HEK293T (cell line): Measurements from ENCODE around the gene ACTRT2.

Experiments
- CTCF ChIA-PET: fragments of 350-600 bp; formaldehyde crosslinking; extraction: SDS; loops from one replicate; lab custom pipeline; 2021; ENCODE audit warnings: antibody characterized with exemption, inconsistent platforms; lab: Yijun Ruan, JAX
- POLR2A ChIA-PET: fragments of 350-600 bp; formaldehyde crosslinking; extraction: SDS; loops from one replicate; lab custom pipeline; 2020; ENCODE audit warnings: antibody characterized with exemption, inconsistent platforms; lab: Yijun Ruan, JAX
- DNase-seq: peaks from one replicate; pipeline ENCODE4 v3.0.0; 2012; ENCODE audit warnings: mixed read lengths; ENCODE audit errors: extremely low spot score
- ARNT ChIP-seq: fragments of 450-650 bp; IDR thresholded peaks from 2 replicates; pipeline ENCODE4 v1.6.1; 2017; ENCODE audit warnings: mild to moderate bottlenecking
- BHLHE40 ChIP-seq: fragments of 450-650 bp; IDR thresholded peaks from 2 replicates; pipeline ENCODE4 v1.6.1; 2016; ENCODE audit warnings: mild to moderate bottlenecking, moderate library complexity, borderline replicate concordance
- CTBP1 ChIP-seq: fragments of 450-650 bp; IDR thresholded peaks from 2 replicates; pipeline ENCODE4 v1.6.1; 2016; ENCODE audit warnings: borderline replicate concordance
- ELF4 ChIP-seq: fragments of 450-650 bp; IDR thresholded peaks from 2 replicates; pipeline ENCODE4 v1.6.1; 2017; ENCODE audit warnings: antibody characterized with exemption
- FOXA1 ChIP-seq: fragments of 450-650 bp; IDR thresholded peaks from 2 replicates; pipeline ENCODE4 v1.6.1; 2016; ENCODE audit warnings: mild to moderate bottlenecking
- FOXK2 ChIP-seq: fragments of 450-650 bp; IDR thresholded peaks from 2 replicates; pipeline ENCODE4 v1.6.1; 2016; ENCODE audit warnings: mild to moderate bottlenecking
- FOXM1 ChIP-seq: fragments of 450-650 bp; IDR thresholded peaks from 2 replicates; pipeline ENCODE4 v1.6.1; 2017; ENCODE audit warnings: mild to moderate bottlenecking, borderline replicate concordance
- HDGF ChIP-seq: fragments of 450-650 bp; IDR thresholded peaks from 2 replicates; pipeline ENCODE4 v1.6.1; 2017; ENCODE audit warnings: antibody characterized with exemption, borderline replicate concordance
- L3MBTL2 ChIP-seq: fragments of 450-650 bp; conservative IDR thresholded peaks from 2 replicates; pipeline ENCODE4 v1.6.1; 2016; ENCODE audit warnings: mild to moderate bottlenecking
- LEF1 ChIP-seq: fragments of 450-650 bp; IDR thresholded peaks from 2 replicates; pipeline ENCODE4 v1.6.1; 2017; ENCODE audit warnings: mild to moderate bottlenecking, borderline replicate concordance
- NFRKB ChIP-seq: fragments of 450-650 bp; IDR thresholded peaks from 2 replicates; pipeline ENCODE4 v1.6.1; 2016; ENCODE audit warnings: mild to moderate bottlenecking, moderate library complexity
- SP1 ChIP-seq: fragments of 450-650 bp; IDR thresholded peaks from 2 replicates; pipeline ENCODE4 v1.6.1; 2017
- SUZ12 ChIP-seq: fragments of 450-650 bp; IDR thresholded peaks from 2 replicates; pipeline ENCODE4 v1.6.1; 2016; ENCODE audit warnings: mild to moderate bottlenecking
- TARDBP ChIP-seq: fragments of 450-650 bp; IDR thresholded peaks from 2 replicates; pipeline ENCODE4 v1.6.1; 2016
- ZNF384 ChIP-seq: fragments of 450-650 bp; IDR thresholded peaks from 2 replicates; pipeline ENCODE4 v1.6.1; 2016
- TF ChIP-seq, protein P1 (sequence below): fragments of 450-650 bp; IDR thresholded peaks from 2 replicates; pipeline ENCODE4 v1.6.1; 2016

The ACTRT2 gene

DNA sequence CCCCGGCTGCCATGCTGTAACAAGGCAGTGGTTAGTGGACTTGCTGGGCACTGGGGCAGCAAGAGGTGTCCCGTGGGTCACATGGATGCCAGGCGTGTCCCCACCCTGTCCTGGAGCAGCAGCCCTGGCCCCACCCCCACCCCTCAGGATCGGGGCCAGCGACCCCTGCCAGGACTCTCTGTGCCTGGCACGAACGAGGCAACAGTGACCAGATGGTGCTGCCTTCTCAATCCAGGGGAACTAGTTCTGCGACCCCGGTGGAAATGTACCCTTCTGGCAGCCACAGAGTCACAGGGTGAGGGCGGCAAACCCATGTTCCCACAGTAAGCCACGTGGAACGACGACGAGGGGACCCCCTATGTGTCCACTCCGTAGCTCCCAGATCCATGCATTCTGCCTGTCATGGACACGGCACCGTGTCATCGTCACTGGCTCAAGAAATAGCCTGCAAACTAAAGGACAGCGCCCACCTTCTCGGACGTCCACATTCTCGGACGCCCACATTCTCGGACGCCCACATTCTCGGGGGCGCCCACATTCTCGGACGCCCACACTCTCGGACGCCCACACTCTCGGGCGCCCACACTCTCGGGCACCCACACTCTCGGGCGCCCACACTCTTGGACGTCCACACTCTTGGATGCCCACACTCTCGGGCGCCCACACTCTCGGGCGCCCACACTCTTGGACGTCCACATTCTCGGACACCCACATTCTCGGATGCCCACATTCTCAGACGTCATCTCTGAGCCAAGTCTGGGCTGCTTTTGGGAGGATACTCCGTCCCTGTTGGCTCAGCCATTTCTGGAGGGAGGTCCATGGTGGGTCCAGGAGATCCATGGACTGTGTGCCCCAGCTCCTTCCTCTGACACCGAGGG is 19.6 kb upstream of the ACTRT2 start:
- CTCF ChIA-PET = no interaction called here
- POLR2A ChIA-PET = no interaction called here
- TF ChIP-seq L3MBTL2 = no peak
- TF ChIP-seq TARDBP = no peak
- TF ChIP-seq ZNF384 = no peak
- TF ChIP-seq ELF4 = no peak
- TF ChIP-seq LEF1 = no peak
- TF ChIP-seq NFRKB = no peak
- TF ChIP-seq SP1 = no peak
- TF ChIP-seq CTBP1 = no peak
- no peak for DNase-seq

GRCh38 chr1:3002349-3003038 is 18.8 kb upstream of the ACTRT2 start:
- TF ChIP-seq SP1 (no peak), ELF4 (no peak), NFRKB (no peak), ARNT (no peak), L3MBTL2 (no peak), HDGF (no peak), BHLHE40 (no peak), FOXM1 (no peak), TARDBP (no peak), CTBP1 (no peak), LEF1 (no peak), FOXA1 (no peak)
- TF ChIP-seq, protein P1, sequence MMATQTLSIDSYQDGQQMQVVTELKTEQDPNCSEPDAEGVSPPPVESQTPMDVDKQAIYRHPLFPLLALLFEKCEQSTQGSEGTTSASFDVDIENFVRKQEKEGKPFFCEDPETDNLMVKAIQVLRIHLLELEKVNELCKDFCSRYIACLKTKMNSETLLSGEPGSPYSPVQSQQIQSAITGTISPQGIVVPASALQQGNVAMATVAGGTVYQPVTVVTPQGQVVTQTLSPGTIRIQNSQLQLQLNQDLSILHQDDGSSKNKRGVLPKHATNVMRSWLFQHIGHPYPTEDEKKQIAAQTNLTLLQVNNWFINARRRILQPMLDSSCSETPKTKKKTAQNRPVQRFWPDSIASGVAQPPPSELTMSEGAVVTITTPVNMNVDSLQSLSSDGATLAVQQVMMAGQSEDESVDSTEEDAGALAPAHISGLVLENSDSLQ = no peak
- DNase-seq = no peak
- POLR2A ChIA-PET = no interaction called here
- CTCF ChIA-PET = no interaction called here

GRCh38 chr1:3003039-3003940 is 18.0 kb upstream of the ACTRT2 start:
- POLR2A ChIA-PET = no interaction called here
- CTCF ChIA-PET = no interaction called here
- DNase-seq = no peak
- TF ChIP-seq SP1 (no peak), FOXM1 (no peak), ARNT (no peak), BHLHE40 (no peak), TARDBP (no peak), HDGF (no peak), ELF4 (no peak), FOXK2 (no peak), CTBP1 (no peak), ZNF384 (no peak), FOXA1 (no peak), SUZ12 (no peak), L3MBTL2 (no peak), LEF1 (no peak), NFRKB (no peak)
- TF ChIP-seq, protein P1 = no peak

- no peak for TF ChIP-seq ZNF384
- TF ChIP-seq SUZ12 = no peak
- TF ChIP-seq FOXA1 = no peak
- no peak for TF ChIP-seq BHLHE40
- no peak for TF ChIP-seq ELF4
- TF ChIP-seq LEF1 = no peak
- TF ChIP-seq TARDBP = no peak
- TF ChIP-seq NFRKB = no peak
- TF ChIP-seq FOXK2 = no peak
- TF ChIP-seq HDGF = no peak
- TF ChIP-seq, protein P1 = no peak
- TF ChIP-seq CTBP1 = no peak
- TF ChIP-seq L3MBTL2 = no peak
- TF ChIP-seq FOXM1 = no peak
- TF ChIP-seq SP1 = no peak
- no peak for TF ChIP-seq ARNT
- no peak for DNase-seq
- CTCF ChIA-PET = no interaction called here
These were observed 17.4 kb upstream of the ACTRT2 start for GRCh38 chr1:3003941-3004270.

GRCh38 chr1:3004285-3005205 is 16.7 kb upstream of the ACTRT2 start:
- TF ChIP-seq FOXK2 (no peak), HDGF (no peak), CTBP1 (no peak)
- ChIA-PET POLR2A (no interaction called here), CTCF (no interaction called here)
- no peak for DNase-seq

More at GRCh38 chr1:3003941-3004270, 17.4 kb upstream of the ACTRT2 start:
- POLR2A ChIA-PET = no interaction called here
